Activated CD8-positive, alpha-beta memory T cell treated with anti-CD3 and anti-CD28 coated beads, Interleukin-2, amount 50 U/mL, for 24 hours (primary cell): Measurements from ENCODE around the gene MTMR6.
"Not testable (repeated sequence)": the region's sequence is repeated elsewhere in the genome, so short reads cannot be mapped to it uniquely, and the experiment has no call there.

Experiments used
- DNase-seq: peaks from one replicate; pipeline ENCODE4 v3.0.0-alpha.2; 2020; ENCODE audit errors: extremely low read depth

The MTMR6 gene

GRCh38 chr13:25286969-25287961, at the start of gene MTMR6:
TSS of gene MTMR6 (minus strand) at chr13:25287488. CDS start at chr13:25287247, 241 bp downstream.
- peak; percentile 88 for DNase-seq

GRCh38 chr13:25335856-25336255, 48.6 kb upstream of the MTMR6 start:
- no peak for DNase-seq

GRCh38 chr13:25330541-25330940, 43.3 kb upstream of the MTMR6 start:
- no peak for DNase-seq

- DNase-seq: no peak
Observed at GRCh38 chr13:25329706-25330105, 42.4 kb upstream of the MTMR6 start.

- no peak for DNase-seq
Observed at GRCh38 chr13:25324100-25324499, 36.8 kb upstream of the MTMR6 start.

GRCh38 chr13:25319771-25320170, 32.5 kb upstream of the MTMR6 start:
- DNase-seq: no peak

GRCh38 chr13:25318946-25319345, 31.7 kb upstream of the MTMR6 start:
- not testable (repeated sequence) for DNase-seq

- DNase-seq: no peak
Observed at GRCh38 chr13:25310891-25311290, 23.6 kb upstream of the MTMR6 start.

GRCh38 chr13:25306671-25307464, 19.6 kb upstream of the MTMR6 start:
- no peak for DNase-seq

GRCh38 chr13:25302121-25302520, 14.8 kb upstream of the MTMR6 start:
- DNase-seq: no peak

- DNase-seq: peak; percentile 81
Observed at GRCh38 chr13:25301347-25302113, 14.2 kb upstream of the MTMR6 start, which contains the start of gene NUP58. TSS of gene NUP58 (plus strand) at chr13:25301625. CDS start at chr13:25301774, 149 bp downstream.

GRCh38 chr13:25300861-25301346, 13.6 kb upstream of the MTMR6 start:
- no peak for DNase-seq

GRCh38 chr13:25295701-25296100, 8.4 kb upstream of the MTMR6 start:
- no peak for DNase-seq

GRCh38 chr13:25295228-25295627, 7.9 kb upstream of the MTMR6 start:
- DNase-seq: no peak

GRCh38 chr13:25292301-25292700, 5.0 kb upstream of the MTMR6 start:
- DNase-seq: no peak

- DNase-seq: no peak
Observed at GRCh38 chr13:25291691-25292090, 4.4 kb upstream of the MTMR6 start.

GRCh38 chr13:25288966-25289365, 1.7 kb upstream of the MTMR6 start:
- no peak for DNase-seq

GRCh38 chr13:25286308-25286968, 850 bp downstream of the MTMR6 start:
- no peak for DNase-seq

- DNase-seq: no peak
Observed at GRCh38 chr13:25281935-25282332, 5.4 kb downstream of the MTMR6 start.

- DNase-seq: no peak
Observed at GRCh38 chr13:25281193-25281934, 5.9 kb downstream of the MTMR6 start.
